ENCODE data around the gene PRKCZ.
"Not testable (repeated sequence)": the region's sequence is repeated elsewhere in the genome, so short reads cannot be mapped to it uniquely, and the experiment has no call there.

The PRKCZ gene

GRCh38 chr1:2086446-2087078 lies 36.4 kb downstream of the PRKCZ start:
- DNase-seq (ENCODE audit: low spot score): no peak

- no peak for DNase-seq (ENCODE audit: low spot score)
Observed at GRCh38 chr1:2087766-2088165, 37.6 kb downstream of the PRKCZ start.

- peak; percentile 68 for DNase-seq (ENCODE audit: low spot score)
Observed at GRCh38 chr1:2088458-2088857, 38.2 kb downstream of the PRKCZ start.

GRCh38 chr1:2089051-2089450 lies 38.8 kb downstream of the PRKCZ start:
- DNase-seq (ENCODE audit: low spot score): no peak

GRCh38 chr1:2090216-2090890 lies 40.1 kb downstream of the PRKCZ start:
- DNase-seq (ENCODE audit: low spot score): no peak

- DNase-seq (ENCODE audit: low spot score): no peak
Observed at GRCh38 chr1:2091611-2092604, 41.7 kb downstream of the PRKCZ start.

- DNase-seq (ENCODE audit: low spot score): no peak
Observed at GRCh38 chr1:2093055-2093454, 42.8 kb downstream of the PRKCZ start.

GRCh38 chr1:2093636-2094035 lies 43.4 kb downstream of the PRKCZ start:
- no peak for DNase-seq (ENCODE audit: low spot score)

- not testable (repeated sequence) for DNase-seq (ENCODE audit: low spot score)
Observed at GRCh38 chr1:2094269-2095158, 44.3 kb downstream of the PRKCZ start.

- no peak for DNase-seq (ENCODE audit: low spot score)
Observed at GRCh38 chr1:2095394-2095793, 45.2 kb downstream of the PRKCZ start.

- no peak for DNase-seq (ENCODE audit: low spot score)
Observed at GRCh38 chr1:2095981-2096736, 45.9 kb downstream of the PRKCZ start.

- DNase-seq (ENCODE audit: low spot score): no peak
Observed at GRCh38 chr1:2097386-2098300, 47.4 kb downstream of the PRKCZ start.

- no peak for DNase-seq (ENCODE audit: low spot score)
Observed at GRCh38 chr1:2098301-2098698, 48.1 kb downstream of the PRKCZ start.

- DNase-seq (ENCODE audit: low spot score): no peak
Observed at GRCh38 chr1:2098839-2099785, 48.9 kb downstream of the PRKCZ start.

GRCh38 chr1:2099886-2100779 lies 49.9 kb downstream of the PRKCZ start:
- DNase-seq (ENCODE audit: low spot score): no peak

- no peak for DNase-seq (ENCODE audit: low spot score)
Observed at GRCh38 chr1:2100780-2101108, 50.5 kb downstream of the PRKCZ start.

- DNase-seq (ENCODE audit: low spot score): no peak
Observed at GRCh38 chr1:2101531-2101930, 51.3 kb downstream of the PRKCZ start.

- DNase-seq (ENCODE audit: low spot score): no peak
Observed at GRCh38 chr1:2101946-2102345, 51.7 kb downstream of the PRKCZ start.

All from AG08396 (cell line).